ENCODE results near the gene MTO1.

The MTO1 gene

DNA sequence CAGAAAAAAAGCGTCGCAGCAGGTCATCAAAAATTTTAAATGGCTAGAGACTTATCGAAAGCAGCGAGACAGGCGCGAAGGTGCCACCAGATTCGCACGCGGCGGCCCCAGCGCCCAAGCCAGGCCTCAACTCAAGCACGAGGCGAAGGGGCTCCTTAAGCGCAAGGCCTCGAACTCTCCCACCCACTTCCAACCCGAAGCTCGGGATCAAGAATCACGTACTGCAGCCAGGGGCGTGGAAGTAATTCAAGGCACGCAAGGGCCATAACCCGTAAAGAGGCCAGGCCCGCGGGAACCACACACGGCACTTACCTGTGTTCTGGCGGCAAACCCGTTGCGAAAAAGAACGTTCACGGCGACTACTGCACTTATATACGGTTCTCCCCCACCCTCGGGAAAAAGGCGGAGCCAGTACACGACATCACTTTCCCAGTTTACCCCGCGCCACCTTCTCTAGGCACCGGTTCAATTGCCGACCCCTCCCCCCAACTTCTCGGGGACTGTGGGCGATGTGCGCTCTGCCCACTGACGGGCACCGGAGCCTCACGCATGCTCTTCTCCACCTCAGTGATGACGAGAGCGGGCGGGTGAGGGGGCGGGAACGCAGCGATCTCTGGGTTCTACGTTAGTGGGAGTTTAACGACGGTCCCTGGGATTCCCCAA is 59.3 kb downstream of the MTO1 start, which contains the start of gene EEF1A1 (continued):
- TF ChIP-seq HOXC10 (CRISPR knock-in tag; IDR thresholded peaks at IDR 0.05) (peak; percentile 78; the same call in 1 of the 2 replicates), ZNF2 (tag by site-specific recombination; IDR thresholded peaks at IDR 0.05) (peak; percentile 83; the same call in 1 of the 2 replicates), YY1 (tag by site-specific recombination; IDR thresholded peaks at IDR 0.05) (peak; percentile 40), ZFHX2 (tag by site-specific recombination; conservative IDR thresholded peaks at IDR 0.05) (peak; percentile 97), ZNF837 (tag by site-specific recombination; IDR thresholded peaks at IDR 0.05) (0 out of 2 replicates have a peak, but pooled peaks have one; percentile 23), ZNF354C (tag by site-specific recombination; IDR thresholded peaks at IDR 0.05; ENCODE audit: borderline replicate concordance, low read depth) (no peak), KLF8 (tag by site-specific recombination; IDR thresholded peaks at IDR 0.05) (peak; percentile 78; the same call in 1 of the 2 replicates), OVOL3 (tag by site-specific recombination; IDR thresholded peaks at IDR 0.05) (peak; percentile 45; the same call in 1 of the 2 replicates), ZNF423 (tag by site-specific recombination; IDR thresholded peaks at IDR 0.05) (no peak), PRDM1 (tag by site-specific recombination; IDR thresholded peaks at IDR 0.05) (peak; percentile 89), ZNF654 (tag by site-specific recombination; IDR thresholded peaks at IDR 0.05; ENCODE audit: low read depth) (no peak), ZSCAN30 (tag by site-specific recombination; IDR thresholded peaks at IDR 0.05) (peak; percentile 45), SP7 (tag by site-specific recombination; IDR thresholded peaks at IDR 0.05) (peak; percentile 82), MEIS1 (CRISPR knock-in tag; IDR thresholded peaks at IDR 0.05; ENCODE audit: borderline replicate concordance) (peak; percentile 49; the same call in 1 of the 2 replicates), ZBTB17 (tag by site-specific recombination; IDR thresholded peaks at IDR 0.05) (peak; percentile 77), KLF16 (tag by site-specific recombination; IDR thresholded peaks at IDR 0.05) (0 out of 2 replicates have a peak, but pooled peaks have one; percentile 71), ZNF501 (tag by site-specific recombination; IDR thresholded peaks at IDR 0.05) (peak; percentile 91), ZSCAN16 (tag by site-specific recombination; IDR thresholded peaks at IDR 0.05) (no peak), ZBTB8A (tag by site-specific recombination; IDR thresholded peaks at IDR 0.05) (peak; percentile 99), ZNF629 (tag by site-specific recombination; IDR thresholded peaks at IDR 0.05) (peak; percentile 86), ZNF521 (tag by site-specific recombination; IDR thresholded peaks at IDR 0.05) (no peak), ZNF530 (tag by site-specific recombination; IDR thresholded peaks at IDR 0.05; ENCODE audit: low read depth) (no peak), RBAK (tag by site-specific recombination; IDR thresholded peaks at IDR 0.05) (no peak), ZSCAN23 (tag by site-specific recombination; IDR thresholded peaks at IDR 0.05) (0 out of 2 replicates have a peak, but pooled peaks have one; percentile 64), ZNF48 (tag by site-specific recombination; IDR thresholded peaks at IDR 0.05) (no peak), ZXDB (tag by site-specific recombination; IDR thresholded peaks at IDR 0.05) (peak; percentile 67), ZNF658 (tag by site-specific recombination; IDR thresholded peaks at IDR 0.05) (no peak)
- TF ChIP-seq, protein P1, sequence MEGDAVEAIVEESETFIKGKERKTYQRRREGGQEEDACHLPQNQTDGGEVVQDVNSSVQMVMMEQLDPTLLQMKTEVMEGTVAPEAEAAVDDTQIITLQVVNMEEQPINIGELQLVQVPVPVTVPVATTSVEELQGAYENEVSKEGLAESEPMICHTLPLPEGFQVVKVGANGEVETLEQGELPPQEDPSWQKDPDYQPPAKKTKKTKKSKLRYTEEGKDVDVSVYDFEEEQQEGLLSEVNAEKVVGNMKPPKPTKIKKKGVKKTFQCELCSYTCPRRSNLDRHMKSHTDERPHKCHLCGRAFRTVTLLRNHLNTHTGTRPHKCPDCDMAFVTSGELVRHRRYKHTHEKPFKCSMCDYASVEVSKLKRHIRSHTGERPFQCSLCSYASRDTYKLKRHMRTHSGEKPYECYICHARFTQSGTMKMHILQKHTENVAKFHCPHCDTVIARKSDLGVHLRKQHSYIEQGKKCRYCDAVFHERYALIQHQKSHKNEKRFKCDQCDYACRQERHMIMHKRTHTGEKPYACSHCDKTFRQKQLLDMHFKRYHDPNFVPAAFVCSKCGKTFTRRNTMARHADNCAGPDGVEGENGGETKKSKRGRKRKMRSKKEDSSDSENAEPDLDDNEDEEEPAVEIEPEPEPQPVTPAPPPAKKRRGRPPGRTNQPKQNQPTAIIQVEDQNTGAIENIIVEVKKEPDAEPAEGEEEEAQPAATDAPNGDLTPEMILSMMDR (tag by site-specific recombination; IDR thresholded peaks at IDR 0.05), result peak; percentile 20; the same call in 1 of the 2 replicates
- TF ChIP-seq, protein P2, sequence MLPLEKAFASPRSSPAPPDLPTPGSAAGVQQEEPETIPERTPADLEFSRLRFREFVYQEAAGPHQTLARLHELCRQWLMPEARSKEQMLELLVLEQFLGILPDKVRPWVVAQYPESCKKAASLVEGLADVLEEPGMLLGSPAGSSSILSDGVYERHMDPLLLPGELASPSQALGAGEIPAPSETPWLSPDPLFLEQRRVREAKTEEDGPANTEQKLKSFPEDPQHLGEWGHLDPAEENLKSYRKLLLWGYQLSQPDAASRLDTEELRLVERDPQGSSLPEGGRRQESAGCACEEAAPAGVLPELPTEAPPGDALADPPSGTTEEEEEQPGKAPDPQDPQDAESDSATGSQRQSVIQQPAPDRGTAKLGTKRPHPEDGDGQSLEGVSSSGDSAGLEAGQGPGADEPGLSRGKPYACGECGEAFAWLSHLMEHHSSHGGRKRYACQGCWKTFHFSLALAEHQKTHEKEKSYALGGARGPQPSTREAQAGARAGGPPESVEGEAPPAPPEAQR (tag by site-specific recombination; IDR thresholded peaks at IDR 0.05), result 0 out of 2 replicates have a peak, but pooled peaks have one; percentile 36
- TF ChIP-seq, protein P3, sequence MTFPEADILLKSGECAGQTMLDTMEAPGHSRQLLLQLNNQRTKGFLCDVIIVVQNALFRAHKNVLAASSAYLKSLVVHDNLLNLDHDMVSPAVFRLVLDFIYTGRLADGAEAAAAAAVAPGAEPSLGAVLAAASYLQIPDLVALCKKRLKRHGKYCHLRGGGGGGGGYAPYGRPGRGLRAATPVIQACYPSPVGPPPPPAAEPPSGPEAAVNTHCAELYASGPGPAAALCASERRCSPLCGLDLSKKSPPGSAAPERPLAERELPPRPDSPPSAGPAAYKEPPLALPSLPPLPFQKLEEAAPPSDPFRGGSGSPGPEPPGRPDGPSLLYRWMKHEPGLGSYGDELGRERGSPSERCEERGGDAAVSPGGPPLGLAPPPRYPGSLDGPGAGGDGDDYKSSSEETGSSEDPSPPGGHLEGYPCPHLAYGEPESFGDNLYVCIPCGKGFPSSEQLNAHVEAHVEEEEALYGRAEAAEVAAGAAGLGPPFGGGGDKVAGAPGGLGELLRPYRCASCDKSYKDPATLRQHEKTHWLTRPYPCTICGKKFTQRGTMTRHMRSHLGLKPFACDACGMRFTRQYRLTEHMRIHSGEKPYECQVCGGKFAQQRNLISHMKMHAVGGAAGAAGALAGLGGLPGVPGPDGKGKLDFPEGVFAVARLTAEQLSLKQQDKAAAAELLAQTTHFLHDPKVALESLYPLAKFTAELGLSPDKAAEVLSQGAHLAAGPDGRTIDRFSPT (tag by site-specific recombination; IDR thresholded peaks at IDR 0.05), result peak; percentile 100
- TF ChIP-seq, protein P4, sequence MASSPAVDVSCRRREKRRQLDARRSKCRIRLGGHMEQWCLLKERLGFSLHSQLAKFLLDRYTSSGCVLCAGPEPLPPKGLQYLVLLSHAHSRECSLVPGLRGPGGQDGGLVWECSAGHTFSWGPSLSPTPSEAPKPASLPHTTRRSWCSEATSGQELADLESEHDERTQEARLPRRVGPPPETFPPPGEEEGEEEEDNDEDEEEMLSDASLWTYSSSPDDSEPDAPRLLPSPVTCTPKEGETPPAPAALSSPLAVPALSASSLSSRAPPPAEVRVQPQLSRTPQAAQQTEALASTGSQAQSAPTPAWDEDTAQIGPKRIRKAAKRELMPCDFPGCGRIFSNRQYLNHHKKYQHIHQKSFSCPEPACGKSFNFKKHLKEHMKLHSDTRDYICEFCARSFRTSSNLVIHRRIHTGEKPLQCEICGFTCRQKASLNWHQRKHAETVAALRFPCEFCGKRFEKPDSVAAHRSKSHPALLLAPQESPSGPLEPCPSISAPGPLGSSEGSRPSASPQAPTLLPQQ (tag by site-specific recombination; IDR thresholded peaks at IDR 0.05), result 0 out of 2 replicates have a peak, but pooled peaks have one; percentile 14
- TF ChIP-seq, protein P5, sequence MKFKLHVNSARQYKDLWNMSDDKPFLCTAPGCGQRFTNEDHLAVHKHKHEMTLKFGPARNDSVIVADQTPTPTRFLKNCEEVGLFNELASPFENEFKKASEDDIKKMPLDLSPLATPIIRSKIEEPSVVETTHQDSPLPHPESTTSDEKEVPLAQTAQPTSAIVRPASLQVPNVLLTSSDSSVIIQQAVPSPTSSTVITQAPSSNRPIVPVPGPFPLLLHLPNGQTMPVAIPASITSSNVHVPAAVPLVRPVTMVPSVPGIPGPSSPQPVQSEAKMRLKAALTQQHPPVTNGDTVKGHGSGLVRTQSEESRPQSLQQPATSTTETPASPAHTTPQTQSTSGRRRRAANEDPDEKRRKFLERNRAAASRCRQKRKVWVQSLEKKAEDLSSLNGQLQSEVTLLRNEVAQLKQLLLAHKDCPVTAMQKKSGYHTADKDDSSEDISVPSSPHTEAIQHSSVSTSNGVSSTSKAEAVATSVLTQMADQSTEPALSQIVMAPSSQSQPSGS (tag by site-specific recombination; IDR thresholded peaks at IDR 0.05; ENCODE audit: low read depth), result no peak; the same call in 1 of the 2 replicates

Data from HEK293 (cell line).